ENCODE data around the gene PKP4. TPM values are rescaled to one million over a fixed set of nuclear protein-coding genes. Genes with fewer than 3 reads are reported as not detected.

Gene PKP4
- total RNA-seq, 1 donor from 2014 or later, result 41.0 TPM

DNA sequence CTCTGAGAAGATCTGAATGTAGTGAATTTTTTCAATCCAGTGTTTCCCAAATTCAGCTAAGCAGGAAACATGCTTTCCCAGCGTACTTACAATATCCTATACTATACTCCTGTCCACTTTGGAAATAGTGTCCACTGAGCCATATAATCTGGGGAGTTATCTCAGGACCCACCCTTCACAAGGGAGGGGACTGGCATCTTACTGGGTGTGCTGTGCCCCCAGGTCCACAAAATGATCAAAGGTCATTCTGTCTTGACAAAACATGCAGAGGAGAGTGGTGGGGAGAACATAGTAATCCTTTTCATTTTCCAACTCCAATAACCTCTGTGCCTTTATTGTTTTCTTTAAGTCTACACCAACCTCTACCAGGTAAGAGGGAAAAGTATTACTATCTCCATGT, 258.6 kb downstream of the PKP4 start:
- no peak for TF ChIP-seq CTCF (conservative IDR thresholded peaks at IDR 0.05; ENCODE audit: low read depth, low read length)
- DNase-seq (ENCODE audit: low read depth), result no peak
- no peak overlapping the region for H3K4me3 ChIP-seq (ENCODE audit: low read depth, low read length)

GRCh38 chr2:158716121-158716791, 259.5 kb downstream of the PKP4 start:
- no peak for TF ChIP-seq CTCF (conservative IDR thresholded peaks at IDR 0.05; ENCODE audit: low read depth, low read length)
- DNase-seq (ENCODE audit: low read depth), result no peak
- H3K4me3 ChIP-seq (ENCODE audit: low read depth, low read length), result no peak overlapping the region

- TF ChIP-seq CTCF (conservative IDR thresholded peaks at IDR 0.05; ENCODE audit: low read depth, low read length), result no peak
- no peak for DNase-seq (ENCODE audit: low read depth)
- no peak overlapping the region for H3K4me3 ChIP-seq (ENCODE audit: low read depth, low read length)
Measured at GRCh38 chr2:158716921-158717320, 260.2 kb downstream of the PKP4 start.

DNA sequence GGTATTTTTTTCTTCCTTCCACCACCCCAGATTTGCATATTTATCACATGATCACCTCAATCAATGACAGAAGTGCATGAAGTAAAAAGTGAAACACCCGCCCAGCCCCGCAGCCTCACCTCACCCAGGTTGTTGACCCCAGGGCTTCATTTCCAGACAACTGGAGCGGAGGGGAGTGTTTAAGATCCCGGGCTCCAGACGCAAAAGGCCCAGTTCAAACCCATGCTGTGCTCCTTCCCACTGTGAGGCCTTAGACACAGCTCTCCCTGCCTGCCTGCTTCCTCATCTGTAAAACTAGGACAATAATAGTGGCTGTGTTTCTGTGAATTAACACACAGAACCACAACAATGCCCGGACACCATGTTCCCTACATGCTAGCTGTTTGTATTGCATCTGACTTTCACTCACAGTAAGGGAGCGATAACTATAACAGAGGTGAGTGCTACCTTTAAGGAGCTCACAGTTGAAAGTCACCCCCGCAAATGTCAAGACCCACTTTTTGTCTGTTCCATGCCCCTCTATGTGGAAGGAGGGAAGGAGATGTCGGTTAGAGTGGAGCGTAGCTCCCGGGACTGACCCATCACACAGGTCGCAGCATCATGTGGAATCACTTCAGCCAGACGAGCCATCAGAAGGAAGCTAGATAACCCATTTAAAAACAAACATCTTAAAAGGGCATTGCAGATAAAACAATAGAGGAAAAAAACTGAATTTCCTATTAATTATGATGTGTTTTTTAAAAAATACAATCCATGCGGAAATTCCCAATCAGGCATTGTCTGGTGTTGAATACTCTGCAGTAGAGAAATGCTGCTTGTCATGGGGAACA, 260.8 kb downstream of the PKP4 start:
- H3K4me3 ChIP-seq (ENCODE audit: low read depth, low read length), result no peak overlapping the region
- no peak for TF ChIP-seq CTCF (conservative IDR thresholded peaks at IDR 0.05; ENCODE audit: low read depth, low read length)

DNA sequence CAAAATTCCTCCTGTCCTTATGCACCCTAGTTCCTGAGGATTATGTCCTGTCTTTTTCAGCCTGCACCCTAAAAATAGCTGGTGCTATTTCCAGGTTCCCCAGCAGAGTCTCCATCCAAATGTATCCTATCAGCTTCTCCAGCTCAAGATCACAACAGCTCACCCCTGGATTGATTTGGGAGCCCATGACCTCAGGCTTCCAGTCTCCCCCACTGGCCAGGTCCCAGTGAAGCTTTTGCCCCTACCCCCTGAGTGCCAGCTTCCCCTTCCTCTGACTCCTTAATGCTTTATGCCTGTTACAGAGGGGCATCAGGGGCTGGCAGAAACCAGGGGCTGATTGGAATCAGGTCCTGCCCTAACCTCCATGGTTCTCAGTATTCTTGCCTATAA, 261.4 kb downstream of the PKP4 start:
- no peak for TF ChIP-seq CTCF (conservative IDR thresholded peaks at IDR 0.05; ENCODE audit: low read depth, low read length)
- no peak for DNase-seq (ENCODE audit: low read depth)

More for the DNA sequence above, 260.8 kb downstream of the PKP4 start:
- no peak for DNase-seq (ENCODE audit: low read depth)

GRCh38 chr2:158718851-158719250, 262.1 kb downstream of the PKP4 start:
- DNase-seq (ENCODE audit: low read depth), result no peak
- no peak overlapping the region for H3K4me3 ChIP-seq (ENCODE audit: low read depth, low read length)
- TF ChIP-seq CTCF (conservative IDR thresholded peaks at IDR 0.05; ENCODE audit: low read depth, low read length), result no peak

More for the DNA sequence above, 261.4 kb downstream of the PKP4 start:
- H3K4me3 ChIP-seq (ENCODE audit: low read depth, low read length), result no peak overlapping the region
